Activated CD8-positive, alpha-beta T cell treated with anti-CD3 and anti-CD28 coated beads, Interleukin-2, amount 10 ng/mL, durations not matched to agents 7 days and 5 days (primary cell): ENCODE measurements around the gene GTF3C1. TPM values are rescaled to one million over a fixed set of nuclear protein-coding genes. Genes with fewer than 3 reads are reported as not detected.
"Not testable (repeated sequence)": the region's sequence is repeated elsewhere in the genome, so short reads cannot be mapped to it uniquely, and the experiment has no call there.

Experiments
- ATAC-seq: fragments of 150-1000 bp; cut with Tn5 transposase; one replicate; pipeline ENCODE4 v1.10.0; 2021; ENCODE audit warnings: moderate library complexity
- CTCF ChIA-PET: fragments of 350-600 bp; sonication (Branson Sonifier 250); formaldehyde crosslinking; loops from one replicate; lab custom pipeline; 2021; ENCODE audit warnings: antibody characterized with exemption; lab: Charles Lee
- POLR2A ChIA-PET: fragments of 350-600 bp; sonication (Branson Sonifier 250); formaldehyde crosslinking; loops from one replicate; lab custom pipeline; 2021; ENCODE audit warnings: antibody characterized with exemption; lab: Charles Lee
- DNase-seq: peaks from one replicate; pipeline ENCODE4 v3.0.0-alpha.2; 2020
- H3K27ac Mint-ChIP-seq: one replicate; pipeline ENCODE4 v1.8.0; 2021; ENCODE audit warnings: mild to moderate bottlenecking, mixed read lengths
- H3K27me3 Mint-ChIP-seq: one replicate; pipeline ENCODE4 v1.8.0; 2021; ENCODE audit warnings: low read depth, mixed read lengths
- H3K36me3 Mint-ChIP-seq: one replicate; pipeline ENCODE4 v1.8.0; 2021; ENCODE audit warnings: low read depth, mixed read lengths
- H3K4me1 Mint-ChIP-seq: one replicate; pipeline ENCODE4 v1.8.0; 2021; ENCODE audit warnings: low read depth, mixed read lengths
- H3K4me3 Mint-ChIP-seq: one replicate; pipeline ENCODE4 v1.8.0; 2021; ENCODE audit warnings: mild to moderate bottlenecking, mixed read lengths
- H3K9me3 Mint-ChIP-seq: one replicate; pipeline ENCODE4 v1.8.0; 2022; ENCODE audit warnings: mixed read lengths; ENCODE audit not compliant: insufficient read depth
- total RNA-seq, 2 experiments: library from RNA; stranded (reverse); gene quantifications; one replicate each; pipeline ENCODE4 v1.2.3, GENCODE V29; 2021

GTF3C1 gene
- total RNA-seq, 2 experiments from 2014 or later: 55.8 to 58.5 TPM

- H3K4me1 Mint-ChIP-seq: peaks cover 32% of the 10 kb centered on the region
- H3K4me3 Mint-ChIP-seq, DNase-seq, H3K27me3 Mint-ChIP-seq, ATAC-seq, H3K9me3 Mint-ChIP-seq, CTCF ChIA-PET: not testable (repeated sequence)
- peaks cover 72% of the 10 kb centered on the region for H3K36me3 Mint-ChIP-seq
- POLR2A ChIA-PET: interaction anchor here (1.2 kb wide), 1 partner anchor 32 kb away, joined by 3 read pairs; no protein-coding TSS in a partner anchor
- peak overlapping the region; percentile 27 for H3K27ac Mint-ChIP-seq
These were observed 114.6 kb downstream of the GTF3C1 start for GRCh38 chr16:27435146-27435545.

- DNase-seq (no peak), ATAC-seq (no peak)
- Mint-ChIP-seq H3K36me3 (peaks cover 72% of the 10 kb centered on the region), H3K4me1 (peaks cover 38% of the 10 kb centered on the region), H3K27ac (peak overlapping the region; percentile 27), H3K4me3 (no peak overlapping the region), H3K9me3 (no peaks in the 10 kb centered on the region), H3K27me3 (no peaks in the 10 kb centered on the region)
- POLR2A ChIA-PET: interaction anchor here (1.2 kb wide), 1 partner anchor 32 kb away, joined by 3 read pairs; no protein-coding TSS in a partner anchor
- CTCF ChIA-PET: interaction anchor here (1.3 to 1.5 kb wide), 3 partner anchors 12 to 67 kb away, joined by 3 to 4 read pairs (median 4); no protein-coding TSS in a partner anchor
These were observed 115.3 kb downstream of the GTF3C1 start for GRCh38 chr16:27434141-27435051.

- H3K4me3 Mint-ChIP-seq: no peak overlapping the region
- peak overlapping the region; percentile 77 for H3K27ac Mint-ChIP-seq
- CTCF ChIA-PET: interaction anchor here (1.3 to 1.5 kb wide), 3 partner anchors 11 to 66 kb away, joined by 3 to 4 read pairs (median 4); no protein-coding TSS in a partner anchor
- POLR2A ChIA-PET: interaction anchor here (0.9 to 1.6 kb wide), 2 partner anchors 10 to 13 kb away, joined by 3 read pairs; no protein-coding TSS in a partner anchor
- no peaks in the 10 kb centered on the region for H3K9me3 Mint-ChIP-seq
- peaks cover 69% of the 10 kb centered on the region for H3K36me3 Mint-ChIP-seq
- DNase-seq (peak; percentile 17), ATAC-seq (no peak)
- no peaks in the 10 kb centered on the region for H3K27me3 Mint-ChIP-seq
- H3K4me1 Mint-ChIP-seq: peaks cover 44% of the 10 kb centered on the region
These were observed 116.1 kb downstream of the GTF3C1 start for GRCh38 chr16:27433636-27434035.

- peak overlapping the region; percentile 77 for H3K27ac Mint-ChIP-seq
- H3K36me3 Mint-ChIP-seq: peaks cover 66% of the 10 kb centered on the region
- H3K4me1 Mint-ChIP-seq: peaks cover 48% of the 10 kb centered on the region
- not testable (repeated sequence) for H3K4me3 Mint-ChIP-seq, DNase-seq, H3K9me3 Mint-ChIP-seq, H3K27me3 Mint-ChIP-seq, ATAC-seq
- ChIA-PET POLR2A (interaction anchor here (0.9 to 1.6 kb wide), 2 partner anchors 10 to 14 kb away, joined by 3 read pairs; no protein-coding TSS in a partner anchor), CTCF (interaction anchor here (1.3 to 1.5 kb wide), 3 partner anchors 10 to 66 kb away, joined by 3 to 4 read pairs (median 4); no protein-coding TSS in a partner anchor)
These were observed 116.5 kb downstream of the GTF3C1 start for GRCh38 chr16:27433191-27433590.

- peaks cover 53% of the 10 kb centered on the region for H3K4me1 Mint-ChIP-seq
- no peak for DNase-seq
- no peak for ATAC-seq
- H3K27me3 Mint-ChIP-seq: no peaks in the 10 kb centered on the region
- CTCF ChIA-PET: interaction anchor here (1.4 to 1.8 kb wide), 2 partner anchors 28 to 65 kb away, joined by 4 read pairs; no protein-coding TSS in a partner anchor
- H3K36me3 Mint-ChIP-seq: peaks cover 65% of the 10 kb centered on the region
- no peaks in the 10 kb centered on the region for H3K9me3 Mint-ChIP-seq
- H3K4me3 Mint-ChIP-seq: no peak overlapping the region
- POLR2A ChIA-PET: interaction anchor here (0.9 to 1.6 kb wide), 2 partner anchors 11 to 14 kb away, joined by 3 read pairs; no protein-coding TSS in a partner anchor
- H3K27ac Mint-ChIP-seq: peak overlapping the region; percentile 77
These were observed 117.2 kb downstream of the GTF3C1 start for GRCh38 chr16:27432558-27432957.

GRCh38 chr16:27431773-27432532, 117.8 kb downstream of the GTF3C1 start:
- Mint-ChIP-seq H3K27me3 (no peaks in the 10 kb centered on the region), H3K9me3 (no peaks in the 10 kb centered on the region), H3K36me3 (peaks cover 66% of the 10 kb centered on the region), H3K27ac (peak overlapping the region; percentile 34), H3K4me3 (no peak overlapping the region), H3K4me1 (peaks cover 59% of the 10 kb centered on the region)
- POLR2A ChIA-PET: interaction anchor here (1.6 kb wide), 1 partner anchor 15 kb away, joined by 3 read pairs; no protein-coding TSS in a partner anchor
- ATAC-seq (no peak), DNase-seq (peak; percentile 20)
- CTCF ChIA-PET: interaction anchor here (1.8 kb wide), 1 partner anchor 27 kb away, joined by 4 read pairs; no protein-coding TSS in a partner anchor

GRCh38 chr16:27430923-27431484, 118.7 kb downstream of the GTF3C1 start:
- H3K4me1 Mint-ChIP-seq: peaks cover 69% of the 10 kb centered on the region
- H3K27ac Mint-ChIP-seq: peak overlapping the region; percentile 69
- ChIA-PET CTCF (interaction anchor here (1.8 kb wide), 1 partner anchor 26 kb away, joined by 4 read pairs; no protein-coding TSS in a partner anchor), POLR2A (no interaction called here)
- no peaks in the 10 kb centered on the region for H3K27me3 Mint-ChIP-seq
- no peak overlapping the region for H3K4me3 Mint-ChIP-seq
- H3K36me3 Mint-ChIP-seq: peaks cover 63% of the 10 kb centered on the region
- ATAC-seq (no peak), DNase-seq (peak; percentile 20)
- H3K9me3 Mint-ChIP-seq: no peaks in the 10 kb centered on the region

GRCh38 chr16:27430512-27430911, 119.2 kb downstream of the GTF3C1 start:
- H3K9me3 Mint-ChIP-seq: no peaks in the 10 kb centered on the region
- H3K4me3 Mint-ChIP-seq: no peak overlapping the region
- H3K36me3 Mint-ChIP-seq: peaks cover 64% of the 10 kb centered on the region
- no peak for DNase-seq
- ChIA-PET CTCF (no interaction called here), POLR2A (no interaction called here)
- peaks cover 73% of the 10 kb centered on the region for H3K4me1 Mint-ChIP-seq
- H3K27me3 Mint-ChIP-seq: no peaks in the 10 kb centered on the region
- H3K27ac Mint-ChIP-seq: peak overlapping the region; percentile 69
- ATAC-seq: no peak

- ChIA-PET CTCF (no interaction called here), POLR2A (no interaction called here)
- Mint-ChIP-seq H3K9me3 (no peaks in the 10 kb centered on the region), H3K27ac (no peak overlapping the region), H3K4me3 (no peak overlapping the region), H3K36me3 (peaks cover 66% of the 10 kb centered on the region), H3K4me1 (peaks cover 77% of the 10 kb centered on the region), H3K27me3 (no peaks in the 10 kb centered on the region)
- DNase-seq (peak; percentile 17), ATAC-seq (no peak)
These were observed 119.7 kb downstream of the GTF3C1 start for GRCh38 chr16:27429981-27430441.

GRCh38 chr16:27429330-27429871, 120.3 kb downstream of the GTF3C1 start:
- H3K27me3 Mint-ChIP-seq: no peaks in the 10 kb centered on the region
- H3K9me3 Mint-ChIP-seq: no peaks in the 10 kb centered on the region
- no peak overlapping the region for H3K4me3 Mint-ChIP-seq
- ChIA-PET POLR2A (no interaction called here), CTCF (interaction anchor here (1.2 kb wide), 1 partner anchor 193 kb away, joined by 4 read pairs; no protein-coding TSS in a partner anchor)
- peak; percentile 17 for DNase-seq
- peak overlapping the region; percentile 13 for H3K27ac Mint-ChIP-seq
- no peak for ATAC-seq
- H3K36me3 Mint-ChIP-seq: peaks cover 66% of the 10 kb centered on the region
- peaks cover 83% of the 10 kb centered on the region for H3K4me1 Mint-ChIP-seq
